ENCODE data around the gene KCNJ5. TPM values are rescaled to one million over a fixed set of nuclear protein-coding genes. Genes with fewer than 3 reads are reported as not detected.

Gene KCNJ5
- total RNA-seq, 1 experiment from 2014 or later, result 0.22 TPM

DNA sequence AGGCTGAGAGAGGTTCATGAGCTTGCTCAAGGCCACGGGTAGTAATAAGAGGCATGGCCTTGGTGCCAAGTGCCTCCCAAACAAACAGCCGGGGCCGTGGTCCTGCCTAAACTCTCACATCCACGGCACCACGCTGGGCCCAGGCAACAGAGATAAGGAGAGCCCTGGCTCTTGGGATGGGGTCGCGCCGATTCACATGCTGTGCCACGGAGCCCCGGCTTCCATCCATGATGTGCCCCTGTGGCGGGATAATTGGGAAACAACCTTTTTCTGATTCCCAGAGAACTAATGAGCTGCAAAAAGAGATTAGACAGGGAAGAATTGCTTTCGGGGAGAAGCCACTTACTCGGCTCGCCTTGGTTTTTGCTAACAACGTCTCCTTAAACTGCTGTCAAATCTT lies 29.5 kb downstream of the KCNJ5 start:
- peaks cover 15% of the 10 kb centered on the region for H3K4me1 Mint-ChIP-seq
- TF ChIP-seq TP53 (CRISPR knock-in tag; IDR thresholded peaks at IDR 0.05) (no peak), JUN (CRISPR knock-in tag; IDR thresholded peaks at IDR 0.05) (no peak)
- TF ChIP-seq, protein P1, sequence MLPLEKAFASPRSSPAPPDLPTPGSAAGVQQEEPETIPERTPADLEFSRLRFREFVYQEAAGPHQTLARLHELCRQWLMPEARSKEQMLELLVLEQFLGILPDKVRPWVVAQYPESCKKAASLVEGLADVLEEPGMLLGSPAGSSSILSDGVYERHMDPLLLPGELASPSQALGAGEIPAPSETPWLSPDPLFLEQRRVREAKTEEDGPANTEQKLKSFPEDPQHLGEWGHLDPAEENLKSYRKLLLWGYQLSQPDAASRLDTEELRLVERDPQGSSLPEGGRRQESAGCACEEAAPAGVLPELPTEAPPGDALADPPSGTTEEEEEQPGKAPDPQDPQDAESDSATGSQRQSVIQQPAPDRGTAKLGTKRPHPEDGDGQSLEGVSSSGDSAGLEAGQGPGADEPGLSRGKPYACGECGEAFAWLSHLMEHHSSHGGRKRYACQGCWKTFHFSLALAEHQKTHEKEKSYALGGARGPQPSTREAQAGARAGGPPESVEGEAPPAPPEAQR (CRISPR knock-in tag; IDR thresholded peaks at IDR 0.05), result no peak
- ChIA-PET POLR2A (no interaction called here), CTCF (interaction anchor here (0.6 kb wide), 2 partner anchors 11 to 15 kb away, joined by 3 to 4 read pairs; no protein-coding TSS in a partner anchor)
- peaks cover 7% of the 10 kb centered on the region for H3K9me3 Mint-ChIP-seq
- ATAC-seq (no peak), DNase-seq (ENCODE audit: low spot score) (no peak)
- no peaks in the 10 kb centered on the region for H3K36me3 Mint-ChIP-seq
- H3K27ac Mint-ChIP-seq, result no peak overlapping the region
- no peak overlapping the region for H3K4me3 Mint-ChIP-seq
- H3K27me3 Mint-ChIP-seq (ENCODE audit: low read depth), result peaks cover 42% of the 10 kb centered on the region

DNA sequence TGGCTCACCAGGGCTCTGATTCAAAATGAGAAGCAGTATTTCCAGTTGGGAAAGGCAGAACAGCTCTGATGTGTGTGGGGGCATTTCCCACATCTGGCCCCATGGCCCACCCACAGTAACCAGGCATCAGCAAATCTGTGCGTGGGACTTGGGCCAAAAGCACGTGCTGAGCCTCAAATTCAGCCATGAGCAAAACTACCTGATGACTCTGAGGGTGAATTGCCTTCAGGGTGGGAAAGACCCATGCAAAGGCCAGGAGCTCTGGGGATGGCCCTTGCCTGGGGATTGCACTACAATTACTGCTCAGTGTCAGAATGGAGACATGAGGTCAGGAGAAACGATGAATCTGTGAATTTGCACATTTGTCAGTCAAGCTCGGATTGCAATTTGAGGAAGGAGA lies 30.6 kb downstream of the KCNJ5 start:
- DNase-seq (ENCODE audit: low spot score) (no peak), ATAC-seq (no peak)
- no peak for TF ChIP-seq CREB1 (CRISPR knock-in tag; IDR thresholded peaks at IDR 0.05)
- TF ChIP-seq, protein P2, sequence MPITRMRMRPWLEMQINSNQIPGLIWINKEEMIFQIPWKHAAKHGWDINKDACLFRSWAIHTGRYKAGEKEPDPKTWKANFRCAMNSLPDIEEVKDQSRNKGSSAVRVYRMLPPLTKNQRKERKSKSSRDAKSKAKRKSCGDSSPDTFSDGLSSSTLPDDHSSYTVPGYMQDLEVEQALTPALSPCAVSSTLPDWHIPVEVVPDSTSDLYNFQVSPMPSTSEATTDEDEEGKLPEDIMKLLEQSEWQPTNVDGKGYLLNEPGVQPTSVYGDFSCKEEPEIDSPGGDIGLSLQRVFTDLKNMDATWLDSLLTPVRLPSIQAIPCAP (CRISPR knock-in tag; IDR thresholded peaks at IDR 0.05), result no peak
- no peak for TF ChIP-seq ELF4 (CRISPR knock-in tag; IDR thresholded peaks at IDR 0.05; ENCODE audit: low read depth)
- no peak for TF ChIP-seq GRHL2 (CRISPR knock-in tag; IDR thresholded peaks at IDR 0.05; ENCODE audit: insufficient replicate concordance, severe bottlenecking)
- TF ChIP-seq MYBL2 (CRISPR knock-in tag; IDR thresholded peaks at IDR 0.05), result no peak
- TF ChIP-seq, protein P3, sequence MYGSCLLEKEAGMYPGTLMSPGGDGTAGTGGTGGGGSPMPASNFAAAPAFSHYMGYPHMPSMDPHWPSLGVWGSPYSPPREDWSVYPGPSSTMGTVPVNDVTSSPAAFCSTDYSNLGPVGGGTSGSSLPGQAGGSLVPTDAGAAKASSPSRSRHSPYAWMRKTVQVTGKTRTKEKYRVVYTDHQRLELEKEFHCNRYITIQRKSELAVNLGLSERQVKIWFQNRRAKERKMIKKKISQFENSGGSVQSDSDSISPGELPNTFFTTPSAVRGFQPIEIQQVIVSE (CRISPR knock-in tag; IDR thresholded peaks at IDR 0.05; ENCODE audit: borderline replicate concordance), result no peak
- TF ChIP-seq, protein P4, sequence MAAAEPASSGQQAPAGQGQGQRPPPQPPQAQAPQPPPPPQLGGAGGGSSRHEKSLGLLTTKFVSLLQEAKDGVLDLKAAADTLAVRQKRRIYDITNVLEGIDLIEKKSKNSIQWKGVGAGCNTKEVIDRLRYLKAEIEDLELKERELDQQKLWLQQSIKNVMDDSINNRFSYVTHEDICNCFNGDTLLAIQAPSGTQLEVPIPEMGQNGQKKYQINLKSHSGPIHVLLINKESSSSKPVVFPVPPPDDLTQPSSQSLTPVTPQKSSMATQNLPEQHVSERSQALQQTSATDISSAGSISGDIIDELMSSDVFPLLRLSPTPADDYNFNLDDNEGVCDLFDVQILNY (CRISPR knock-in tag; IDR thresholded peaks at IDR 0.05), result no peak
- TF ChIP-seq, protein P5, sequence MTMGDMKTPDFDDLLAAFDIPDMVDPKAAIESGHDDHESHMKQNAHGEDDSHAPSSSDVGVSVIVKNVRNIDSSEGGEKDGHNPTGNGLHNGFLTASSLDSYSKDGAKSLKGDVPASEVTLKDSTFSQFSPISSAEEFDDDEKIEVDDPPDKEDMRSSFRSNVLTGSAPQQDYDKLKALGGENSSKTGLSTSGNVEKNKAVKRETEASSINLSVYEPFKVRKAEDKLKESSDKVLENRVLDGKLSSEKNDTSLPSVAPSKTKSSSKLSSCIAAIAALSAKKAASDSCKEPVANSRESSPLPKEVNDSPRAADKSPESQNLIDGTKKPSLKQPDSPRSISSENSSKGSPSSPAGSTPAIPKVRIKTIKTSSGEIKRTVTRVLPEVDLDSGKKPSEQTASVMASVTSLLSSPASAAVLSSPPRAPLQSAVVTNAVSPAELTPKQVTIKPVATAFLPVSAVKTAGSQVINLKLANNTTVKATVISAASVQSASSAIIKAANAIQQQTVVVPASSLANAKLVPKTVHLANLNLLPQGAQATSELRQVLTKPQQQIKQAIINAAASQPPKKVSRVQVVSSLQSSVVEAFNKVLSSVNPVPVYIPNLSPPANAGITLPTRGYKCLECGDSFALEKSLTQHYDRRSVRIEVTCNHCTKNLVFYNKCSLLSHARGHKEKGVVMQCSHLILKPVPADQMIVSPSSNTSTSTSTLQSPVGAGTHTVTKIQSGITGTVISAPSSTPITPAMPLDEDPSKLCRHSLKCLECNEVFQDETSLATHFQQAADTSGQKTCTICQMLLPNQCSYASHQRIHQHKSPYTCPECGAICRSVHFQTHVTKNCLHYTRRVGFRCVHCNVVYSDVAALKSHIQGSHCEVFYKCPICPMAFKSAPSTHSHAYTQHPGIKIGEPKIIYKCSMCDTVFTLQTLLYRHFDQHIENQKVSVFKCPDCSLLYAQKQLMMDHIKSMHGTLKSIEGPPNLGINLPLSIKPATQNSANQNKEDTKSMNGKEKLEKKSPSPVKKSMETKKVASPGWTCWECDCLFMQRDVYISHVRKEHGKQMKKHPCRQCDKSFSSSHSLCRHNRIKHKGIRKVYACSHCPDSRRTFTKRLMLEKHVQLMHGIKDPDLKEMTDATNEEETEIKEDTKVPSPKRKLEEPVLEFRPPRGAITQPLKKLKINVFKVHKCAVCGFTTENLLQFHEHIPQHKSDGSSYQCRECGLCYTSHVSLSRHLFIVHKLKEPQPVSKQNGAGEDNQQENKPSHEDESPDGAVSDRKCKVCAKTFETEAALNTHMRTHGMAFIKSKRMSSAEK (CRISPR knock-in tag; IDR thresholded peaks at IDR 0.05; ENCODE audit: borderline replicate concordance), result no peak
- TF ChIP-seq NFATC4 (CRISPR knock-in tag; IDR thresholded peaks at IDR 0.05), result no peak
- TF ChIP-seq, protein P6, sequence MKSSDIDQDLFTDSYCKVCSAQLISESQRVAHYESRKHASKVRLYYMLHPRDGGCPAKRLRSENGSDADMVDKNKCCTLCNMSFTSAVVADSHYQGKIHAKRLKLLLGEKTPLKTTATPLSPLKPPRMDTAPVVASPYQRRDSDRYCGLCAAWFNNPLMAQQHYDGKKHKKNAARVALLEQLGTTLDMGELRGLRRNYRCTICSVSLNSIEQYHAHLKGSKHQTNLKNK (CRISPR knock-in tag; IDR thresholded peaks at IDR 0.05), result no peak
- TF ChIP-seq, protein P7, sequence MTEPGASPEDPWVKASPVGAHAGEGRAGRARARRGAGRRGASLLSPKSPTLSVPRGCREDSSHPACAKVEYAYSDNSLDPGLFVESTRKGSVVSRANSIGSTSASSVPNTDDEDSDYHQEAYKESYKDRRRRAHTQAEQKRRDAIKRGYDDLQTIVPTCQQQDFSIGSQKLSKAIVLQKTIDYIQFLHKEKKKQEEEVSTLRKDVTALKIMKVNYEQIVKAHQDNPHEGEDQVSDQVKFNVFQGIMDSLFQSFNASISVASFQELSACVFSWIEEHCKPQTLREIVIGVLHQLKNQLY (CRISPR knock-in tag; IDR thresholded peaks at IDR 0.05), result no peak
- no peak for TF ChIP-seq GABPB1 (CRISPR knock-in tag; IDR thresholded peaks at IDR 0.05)
- TF ChIP-seq TEAD4 (CRISPR knock-in tag; IDR thresholded peaks at IDR 0.05), result no peak
- Mint-ChIP-seq H3K36me3 (no peaks in the 10 kb centered on the region), H3K27ac (no peak overlapping the region), H3K9me3 (no peaks in the 10 kb centered on the region), H3K4me1 (peaks cover 26% of the 10 kb centered on the region), H3K4me3 (no peak overlapping the region), H3K27me3 (ENCODE audit: low read depth) (peaks cover 54% of the 10 kb centered on the region)
- POLR2A ChIA-PET, result no interaction called here
- CTCF ChIA-PET, result no interaction called here

Measured in WTC11 (cell line).